B cell (primary cell): ENCODE results near the gene OR4E2. TPM values are rescaled to one million over a fixed set of nuclear protein-coding genes. Genes with fewer than 3 reads are reported as not detected.

ENCODE experiments used
- ATAC-seq: fragments of 200-7000 bp; cut with Tn5 transposase; one replicate; pipeline ENCODE4 v1.10.0; 2021; ENCODE audit warnings: low read depth, mild to moderate bottlenecking, moderate number of reproducible peaks, moderate library complexity
- CTCF ChIA-PET: fragments of 350-600 bp; sonication (Branson Sonifier 250); formaldehyde crosslinking; loops from one replicate; lab custom pipeline; 2021; ENCODE audit warnings: antibody characterized with exemption, inconsistent platforms; lab: Charles Lee
- POLR2A ChIA-PET: fragments of 350-600 bp; sonication (Branson Sonifier 250); formaldehyde crosslinking; loops from one replicate; lab custom pipeline; 2021; ENCODE audit warnings: antibody characterized with exemption; lab: Charles Lee
- DNase-seq: peaks from one replicate; pipeline ENCODE4 v3.0.0; 2013
- H2AFZ ChIP-seq: 2 replicates; pipeline ENCODE4 v1.6.1; 2012; ENCODE audit warnings: mild to moderate bottlenecking, low read depth, low read length; ENCODE audit not compliant: insufficient read depth, poor library complexity, severe bottlenecking
- H3K27ac ChIP-seq, 2 donors: 1 replicate in 1 of 2; 2 replicates in 1 of 2; pipeline ENCODE4 v1.5.1; 2012 to 2013; ENCODE audit warnings: low read length in 2 of 2, mild to moderate bottlenecking in 2 of 2, moderate library complexity in 1 of 2
- H3K27me3 ChIP-seq, 4 experiments: fragments of 200-600 bp in 1 of 4; sonication (generic) in 1 of 4; replicated peaks in 1 of 4; 1 replicate in 2 of 4; 2 replicates in 2 of 4; pipeline versions ENCODE4 v1.6.1 to v1.7.0; 2013 to 2016; ENCODE audit warnings: low read length in 3 of 4, mild to moderate bottlenecking in 2 of 4, mixed read lengths in 1 of 4, moderate library complexity in 1 of 4; ENCODE audit not compliant: insufficient read depth in 4 of 4, control insufficient read depth in 3 of 4; ENCODE audit errors: control extremely low read depth in 1 of 4
- H3K36me3 ChIP-seq, 2 experiments: replicated peaks in 1 of 2; 1 replicate in 1 of 2; 2 replicates in 1 of 2; pipeline versions ENCODE4 v1.6.1 to v1.7.1; 2013; ENCODE audit warnings: low read length in 1 of 2; ENCODE audit not compliant: insufficient read depth in 2 of 2, control insufficient read depth in 1 of 2; ENCODE audit errors: control extremely low read depth in 1 of 2, extremely low read depth in 1 of 2
- H3K4me1 ChIP-seq, 2 donors: fragments of 200-600 bp in 1 of 2; sonication (generic) in 1 of 2; 1 replicate in 1 of 2; 2 replicates in 1 of 2; pipeline versions ENCODE4 v1.5.1 to v1.6.1; 2013 to 2017; ENCODE audit warnings: low read length in 2 of 2; ENCODE audit not compliant: control insufficient read depth in 2 of 2, insufficient read depth in 2 of 2
- H3K4me2 ChIP-seq: replicated peaks from 2 replicates; pipeline ENCODE3; 2012; ENCODE audit warnings: mild to moderate bottlenecking, low read depth, low read length; ENCODE audit not compliant: poor library complexity, severe bottlenecking
- H3K4me3 ChIP-seq, 5 experiments: fragments of 200-600 bp in 1 of 5; sonication (generic) in 1 of 5; 1 replicate in 3 of 5; 2 replicates in 2 of 5; pipeline versions ENCODE4 v1.5.1 to v1.7.0; 2011 to 2016; ENCODE audit warnings: low read length in 4 of 5, mild to moderate bottlenecking in 4 of 5, low read depth in 2 of 5, control low read depth in 1 of 5, moderate library complexity in 1 of 5; ENCODE audit not compliant: insufficient read depth in 1 of 5; ENCODE audit errors: control extremely low read depth in 1 of 5, extremely low read depth in 1 of 5
- H3K79me2 ChIP-seq: fragments of 200-600 bp; sonication (generic); one replicate; pipeline ENCODE4 v1.6.0; 2016; ENCODE audit warnings: low read length; ENCODE audit not compliant: control insufficient read depth, insufficient read depth
- H3K9ac ChIP-seq: fragments of 200-600 bp; sonication (generic); 2 replicates; pipeline ENCODE4 v1.6.1; 2017; ENCODE audit warnings: mild to moderate bottlenecking, low read length, moderate library complexity
- H3K9me3 ChIP-seq, 3 donors: one replicate each; pipeline versions ENCODE4 v1.6.1 to v1.7.1; 2013; ENCODE audit warnings: low read length in 2 of 3; ENCODE audit not compliant: control insufficient read depth in 2 of 3, insufficient read depth in 1 of 3; ENCODE audit errors: control extremely low read depth in 1 of 3
- H4K20me1 ChIP-seq: 2 replicates; pipeline ENCODE4 v1.6.0; 2012; ENCODE audit warnings: mild to moderate bottlenecking, low read length; ENCODE audit not compliant: insufficient read depth, control insufficient read depth, poor library complexity, severe bottlenecking
- H3K27ac Mint-ChIP-seq: one replicate; pipeline ENCODE4 v1.8.0; 2021; ENCODE audit warnings: mixed read lengths
- H3K27me3 Mint-ChIP-seq: one replicate; pipeline ENCODE4 v1.8.0; 2021; ENCODE audit warnings: mixed read lengths
- H3K4me1 Mint-ChIP-seq: one replicate; pipeline ENCODE4 v1.8.0; 2021; ENCODE audit warnings: mixed read lengths
- H3K4me3 Mint-ChIP-seq: one replicate; pipeline ENCODE4 v1.8.0; 2021; ENCODE audit warnings: mixed read lengths
- H3K9me3 Mint-ChIP-seq: one replicate; pipeline ENCODE4 v1.8.0; 2022; ENCODE audit warnings: mixed read lengths; ENCODE audit not compliant: insufficient read depth
- EZH2 ChIP-seq: IDR thresholded peaks from 2 replicates; pipeline ENCODE4 v1.6.1; 2012; ENCODE audit warnings: borderline replicate concordance, low read depth, mild to moderate bottlenecking, moderate library complexity, low read length; ENCODE audit not compliant: insufficient read depth, poor library complexity, severe bottlenecking
- WGBS: methylation state at CpG from one replicate; pipeline ENCODE4 v1.1.5; 2013; ENCODE audit warnings: missing lambda C conversion rate; ENCODE audit not compliant: insufficient coverage; 5-methylcytosine and 5-hydroxymethylcytosine counted together
- intact Hi-C: fragments of 100-400 bp; cut with micrococcal nuclease; formaldehyde crosslinking; loops from one replicate; pipeline ENCODE4 v1.10.0; 2022
- polyA plus RNA-seq: library from polyadenylated mRNA; depleted of rRNA; stranded (reverse); fragments of >200 nt; gene quantifications from 2 replicates; pipeline ENCODE4 v1.2.3, GENCODE V29; 2012
- total RNA-seq, 2 donors: library from RNA; stranded (reverse); fragments of 120-200 nt in 1 of 2; gene quantifications; 1 replicate in 1 of 2; 2 replicates in 1 of 2; pipeline versions ENCODE4 v1.2.3 to v1.2.4, GENCODE V29; 2013 to 2022
- TF ChIP-seq, protein P1 (sequence below): fragments of 200-600 bp; IDR thresholded peaks from one replicate; pipeline ENCODE4 v1.8.0; 2022; ENCODE audit warnings: antibody characterized with exemption, mild to moderate bottlenecking

OR4E2 gene
- total and polyA plus RNA-seq, 2 donors (not counting 1 experiment from before 2014, with no cell fraction given) = not detected

DNA sequence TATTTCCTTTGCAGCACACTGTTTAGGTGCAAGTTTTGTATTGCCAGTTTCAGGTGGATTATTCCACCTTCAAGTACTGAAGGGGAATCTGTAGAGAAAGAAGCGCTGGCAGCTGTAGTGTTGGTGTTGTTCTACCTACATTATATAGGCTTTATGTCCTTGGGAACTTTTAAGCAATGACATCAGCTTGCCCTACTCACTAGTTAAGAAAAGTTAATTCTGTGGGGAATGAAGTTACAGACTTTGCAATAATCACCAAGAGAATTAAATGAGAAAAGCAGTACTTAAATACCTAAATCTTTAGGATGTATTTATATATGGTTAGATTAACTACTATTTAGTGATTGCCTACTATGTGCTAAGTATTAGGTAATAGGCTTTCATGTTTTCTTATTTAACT lies 20.1 kb downstream of the OR4E2 start, which contains the start of gene OR4E1:
TSS of gene OR4E1 (minus strand) at position 101 of the 400 bp plus-strand sequence. CDS start 2,883 bp downstream, outside the sequence.
- Mint-ChIP-seq H3K27ac (no peak within 1 kb of the TSS), H3K4me3 (no peak within 1 kb of the TSS), H3K4me1 (no peaks in the 10 kb centered on the region), H3K27me3 (peaks cover 18% of the 10 kb centered on the region), H3K9me3 (peaks cover 2% of the 10 kb centered on the region)
- Histone ChIP-seq H3K9ac (no peak within 1 kb of the TSS), H3K4me2 (no peak within 1 kb of the TSS), H2AFZ (no peak within 1 kb of the TSS), H3K27ac (no peak within 1 kb of the TSS), H3K36me3 (no peaks in the 10 kb centered on the region), H3K4me1 (no peaks in the 10 kb centered on the region), H3K4me3 (no peak within 1 kb of the TSS), H3K27me3 (peaks cover 0 to 2% (median 0%) of the 10 kb centered on the region in 4 experiments), H4K20me1 (no peaks in the 10 kb centered on the region), H3K79me2 (no peaks in the 10 kb centered on the region), H3K9me3 (peaks cover 0 to 9% (median 9%) of the 10 kb centered on the region in 3 donors)
- ChIA-PET CTCF (no interaction called here), POLR2A (no interaction called here)
- intact Hi-C loops = no loop called here
- WGBS = no CpG with 5 or more reads among the region's 1 CpG
- TF ChIP-seq EZH2 = no peak
- no peak for ATAC-seq
- DNase-seq = no peak

DNA sequence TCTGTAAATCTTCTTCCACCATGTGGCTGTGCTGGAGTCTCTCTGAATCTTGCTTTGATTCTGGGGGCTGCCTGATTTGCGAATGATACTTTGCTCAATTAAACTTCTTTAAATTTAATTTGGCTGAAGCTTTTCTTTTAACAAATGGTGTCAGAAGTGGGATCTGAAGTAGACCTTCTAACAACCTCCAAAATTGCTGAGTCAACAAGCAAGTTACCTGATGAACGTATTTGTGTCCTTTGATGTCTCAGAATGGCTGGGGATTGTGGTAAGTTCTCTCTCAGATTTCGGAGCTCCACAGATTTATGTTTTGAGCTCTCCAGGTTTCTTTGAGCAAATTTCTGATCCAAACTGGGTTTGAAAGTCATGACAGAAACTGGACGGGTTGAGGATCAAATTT lies 21.9 kb downstream of the OR4E2 start:
- H3K4me3 ChIP-seq = no peak overlapping the region
- no peak overlapping the region for H3K4me2 ChIP-seq
- no peak overlapping the region for H3K9ac ChIP-seq
- H3K4me1 Mint-ChIP-seq = no peaks in the 10 kb centered on the region
- 84% methylated on average over 3 of the region's 4 CpGs for WGBS
- peaks cover 14% of the 10 kb centered on the region for H3K27me3 Mint-ChIP-seq
- no peak overlapping the region for H3K4me3 Mint-ChIP-seq
- no peak overlapping the region for H3K27ac ChIP-seq
- POLR2A ChIA-PET = no interaction called here
- no peaks in the 10 kb centered on the region for H3K36me3 ChIP-seq
- ATAC-seq = no peak
- no peak for TF ChIP-seq EZH2
- TF ChIP-seq, protein P1, sequence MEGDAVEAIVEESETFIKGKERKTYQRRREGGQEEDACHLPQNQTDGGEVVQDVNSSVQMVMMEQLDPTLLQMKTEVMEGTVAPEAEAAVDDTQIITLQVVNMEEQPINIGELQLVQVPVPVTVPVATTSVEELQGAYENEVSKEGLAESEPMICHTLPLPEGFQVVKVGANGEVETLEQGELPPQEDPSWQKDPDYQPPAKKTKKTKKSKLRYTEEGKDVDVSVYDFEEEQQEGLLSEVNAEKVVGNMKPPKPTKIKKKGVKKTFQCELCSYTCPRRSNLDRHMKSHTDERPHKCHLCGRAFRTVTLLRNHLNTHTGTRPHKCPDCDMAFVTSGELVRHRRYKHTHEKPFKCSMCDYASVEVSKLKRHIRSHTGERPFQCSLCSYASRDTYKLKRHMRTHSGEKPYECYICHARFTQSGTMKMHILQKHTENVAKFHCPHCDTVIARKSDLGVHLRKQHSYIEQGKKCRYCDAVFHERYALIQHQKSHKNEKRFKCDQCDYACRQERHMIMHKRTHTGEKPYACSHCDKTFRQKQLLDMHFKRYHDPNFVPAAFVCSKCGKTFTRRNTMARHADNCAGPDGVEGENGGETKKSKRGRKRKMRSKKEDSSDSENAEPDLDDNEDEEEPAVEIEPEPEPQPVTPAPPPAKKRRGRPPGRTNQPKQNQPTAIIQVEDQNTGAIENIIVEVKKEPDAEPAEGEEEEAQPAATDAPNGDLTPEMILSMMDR = no peak
- no peak overlapping the region for H3K27ac Mint-ChIP-seq
- H3K4me1 ChIP-seq = no peaks in the 10 kb centered on the region
- no peak for DNase-seq
- no peaks in the 10 kb centered on the region for H3K79me2 ChIP-seq
- H3K27me3 ChIP-seq = peaks cover 0 to 2% (median 0%) of the 10 kb centered on the region in 4 experiments
- peaks cover 2% of the 10 kb centered on the region for H3K9me3 Mint-ChIP-seq
- H2AFZ ChIP-seq = no peak overlapping the region
- CTCF ChIA-PET = no interaction called here
- H4K20me1 ChIP-seq = no peaks in the 10 kb centered on the region
- intact Hi-C loops = no loop called here
- H3K9me3 ChIP-seq = peaks cover 0 to 9% (median 9%) of the 10 kb centered on the region in 3 donors
